Measurements from ENCODE around the gene PPFIA3.

GRCh38 chr19:49155005-49155819 lies 35.9 kb downstream of the PPFIA3 start, which contains the start of gene HRC:
- TF ChIP-seq, protein P1, sequence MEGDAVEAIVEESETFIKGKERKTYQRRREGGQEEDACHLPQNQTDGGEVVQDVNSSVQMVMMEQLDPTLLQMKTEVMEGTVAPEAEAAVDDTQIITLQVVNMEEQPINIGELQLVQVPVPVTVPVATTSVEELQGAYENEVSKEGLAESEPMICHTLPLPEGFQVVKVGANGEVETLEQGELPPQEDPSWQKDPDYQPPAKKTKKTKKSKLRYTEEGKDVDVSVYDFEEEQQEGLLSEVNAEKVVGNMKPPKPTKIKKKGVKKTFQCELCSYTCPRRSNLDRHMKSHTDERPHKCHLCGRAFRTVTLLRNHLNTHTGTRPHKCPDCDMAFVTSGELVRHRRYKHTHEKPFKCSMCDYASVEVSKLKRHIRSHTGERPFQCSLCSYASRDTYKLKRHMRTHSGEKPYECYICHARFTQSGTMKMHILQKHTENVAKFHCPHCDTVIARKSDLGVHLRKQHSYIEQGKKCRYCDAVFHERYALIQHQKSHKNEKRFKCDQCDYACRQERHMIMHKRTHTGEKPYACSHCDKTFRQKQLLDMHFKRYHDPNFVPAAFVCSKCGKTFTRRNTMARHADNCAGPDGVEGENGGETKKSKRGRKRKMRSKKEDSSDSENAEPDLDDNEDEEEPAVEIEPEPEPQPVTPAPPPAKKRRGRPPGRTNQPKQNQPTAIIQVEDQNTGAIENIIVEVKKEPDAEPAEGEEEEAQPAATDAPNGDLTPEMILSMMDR (IDR thresholded peaks at IDR 0.05) = no peak
- TF ChIP-seq POLR2AphosphoS5 (IDR thresholded peaks at IDR 0.05) (no peak), EP300 (IDR thresholded peaks at IDR 0.05) (no peak)
